Endothelial cell of umbilical vein (primary cell): Measurements from ENCODE around the gene BCO1. TPM values are rescaled to one million over a fixed set of nuclear protein-coding genes. Genes with fewer than 3 reads are reported as not detected.
A peak's percentile ranks its signal among the peaks of the same experiment; 100 is the strongest.

Experiments used
- BruUV-seq: library from RNA; stranded (reverse); fragments of 400-500 nt; replicated peaks from 2 replicates; lab custom pipeline; 2021; lab: Mats Ljungman, UMichigan
- CTCF ChIA-PET: fragments of 300-600, 350-600 bp; sonication (Branson Sonifier 250); formaldehyde crosslinking; loops from one replicate; lab custom pipeline; 2021; ENCODE audit warnings: antibody characterized with exemption, inconsistent platforms; lab: Charles Lee
- POLR2A ChIA-PET: fragments of 300-600, 350-600 bp; sonication (Branson Sonifier 250); formaldehyde crosslinking; loops from one replicate; lab custom pipeline; 2021; ENCODE audit warnings: antibody characterized with exemption, inconsistent platforms; lab: Charles Lee
- DNase-seq: peaks from one replicate; pipeline ENCODE4 v3.0.0-alpha.2; 2011; ENCODE audit warnings: low read depth, low spot score
- FAIRE-seq: peaks from 2 replicates; lab custom pipeline; 2011; peaks lifted over from hg19 to GRCh38; lab: Jason Lieb, UNC
- H2AFZ ChIP-seq: 2 replicates; pipeline ENCODE4 v1.6.0; 2012; ENCODE audit warnings: low read depth, low read length, control low read depth, inconsistent platforms
- H3K27ac ChIP-seq: 2 replicates; pipeline ENCODE4 v1.5.1; 2011; ENCODE audit warnings: low read depth, mild to moderate bottlenecking, control low read depth, low read length, moderate library complexity; ENCODE audit not compliant: insufficient read depth
- H3K27me3 ChIP-seq, 2 experiments: 2 replicates each; pipeline versions ENCODE4 v1.6.0 to v1.6.1; 2011; ENCODE audit warnings: low read length in 2 of 2, mixed read lengths in 1 of 2; ENCODE audit not compliant: control insufficient read depth in 2 of 2, insufficient read depth in 2 of 2
- H3K36me3 ChIP-seq, 2 experiments: 2 replicates in 1 of 2; 3 replicates in 1 of 2; pipeline ENCODE4 v1.5.1; 2011; ENCODE audit warnings: low read length in 2 of 2, mild to moderate bottlenecking in 1 of 2, moderate library complexity in 1 of 2; ENCODE audit not compliant: control insufficient read depth in 2 of 2, insufficient read depth in 2 of 2; ENCODE audit errors: extremely low read depth in 1 of 2
- H3K4me1 ChIP-seq: 3 replicates; pipeline ENCODE4 v1.5.1; 2011; ENCODE audit warnings: mild to moderate bottlenecking, low read length; ENCODE audit not compliant: control insufficient read depth, insufficient read depth; ENCODE audit errors: extremely low read depth
- H3K4me2 ChIP-seq: 2 replicates; pipeline ENCODE4 v1.6.1; 2011; ENCODE audit warnings: low read length, control low read depth, mixed read lengths; ENCODE audit not compliant: insufficient read depth
- H3K4me3 ChIP-seq, 3 experiments: fragments of 200-600 bp in 1 of 3; sonication (generic), shearing (Covaris generic) in 1 of 3; replicated peaks in 1 of 3; 2 replicates each; pipeline ENCODE4 v1.5.1; 2011 to 2016; ENCODE audit warnings: control low read depth in 3 of 3, low read length in 3 of 3, mild to moderate bottlenecking in 2 of 3, inconsistent platforms in 1 of 3, low read depth in 1 of 3, moderate library complexity in 1 of 3; ENCODE audit not compliant: insufficient read depth in 1 of 3
- H3K79me2 ChIP-seq: 2 replicates; pipeline ENCODE4 v1.6.0; 2012; ENCODE audit warnings: low read length, inconsistent platforms; ENCODE audit not compliant: control insufficient read depth, insufficient read depth
- H3K9ac ChIP-seq: replicated peaks from 2 replicates; pipeline ENCODE3; 2011; ENCODE audit warnings: low read length, control low read depth; ENCODE audit not compliant: insufficient read depth; ENCODE audit errors: extremely low read depth
- H3K9me1 ChIP-seq: replicated peaks from 3 replicates; pipeline ENCODE4 v1.6.0; 2011; ENCODE audit warnings: mild to moderate bottlenecking, low read length; ENCODE audit not compliant: control insufficient read depth, insufficient read depth; ENCODE audit errors: extremely low read depth
- H3K9me3 ChIP-seq: replicated peaks from 2 replicates; pipeline ENCODE4 v1.5.1; 2012; ENCODE audit warnings: low read length, inconsistent platforms; ENCODE audit not compliant: control insufficient read depth, insufficient read depth
- H4K20me1 ChIP-seq: replicated peaks from 2 replicates; pipeline ENCODE3; 2011; ENCODE audit warnings: mild to moderate bottlenecking, low read length; ENCODE audit not compliant: control insufficient read depth, insufficient read depth; ENCODE audit errors: extremely low read depth
- CTCF ChIP-seq, 2 donors: IDR thresholded peaks; 1 replicate in 1 of 2; 2 replicates in 1 of 2; pipeline ENCODE4 v1.5.1; 2011; ENCODE audit warnings: low read length in 2 of 2, mild to moderate bottlenecking in 2 of 2, moderate library complexity in 2 of 2, control low read depth in 1 of 2, inconsistent platforms in 1 of 2, low read depth in 1 of 2; ENCODE audit not compliant: insufficient read depth in 1 of 2; ENCODE audit errors: extremely low read depth in 1 of 2
- EZH2 ChIP-seq: IDR thresholded peaks from 2 replicates; pipeline ENCODE4 v1.6.1; 2012; ENCODE audit warnings: borderline replicate concordance, low read depth, mild to moderate bottlenecking, moderate library complexity, low read length, inconsistent platforms; ENCODE audit not compliant: severe bottlenecking
- FOS ChIP-seq: IDR thresholded peaks from 2 replicates; pipeline ENCODE4 v1.6.1; 2011; ENCODE audit warnings: mild to moderate bottlenecking, low read length, moderate library complexity, borderline replicate concordance; ENCODE audit not compliant: insufficient read depth
- GATA2 ChIP-seq: IDR thresholded peaks from 2 replicates; pipeline ENCODE4 v1.7.0; 2011; ENCODE audit warnings: low read depth, mild to moderate bottlenecking, moderate library complexity, mixed read lengths, low read length; ENCODE audit not compliant: insufficient read length, insufficient read depth
- JUN ChIP-seq: IDR thresholded peaks from 2 replicates; pipeline ENCODE4 v1.6.1; 2011; ENCODE audit warnings: borderline replicate concordance, low read depth; ENCODE audit not compliant: insufficient read length, insufficient read depth
- MAX ChIP-seq: IDR thresholded peaks from 2 replicates; pipeline ENCODE4 v1.6.1; 2011; ENCODE audit not compliant: insufficient read depth, insufficient read length
- MYC ChIP-seq: IDR thresholded peaks from one replicate; pipeline ENCODE4 v1.6.1; 2011; ENCODE audit warnings: mild to moderate bottlenecking, low read depth, low read length
- POLR2A ChIP-seq: IDR thresholded peaks from 2 replicates; pipeline ENCODE4 v1.6.1; 2012; ENCODE audit warnings: low read depth, mild to moderate bottlenecking, control low read depth, low read length
- POLR2AphosphoS5 ChIP-seq: IDR thresholded peaks from 2 replicates; pipeline ENCODE4 v1.6.1; 2012; ENCODE audit warnings: low read depth, mild to moderate bottlenecking, control low read depth, low read length, moderate library complexity; ENCODE audit not compliant: insufficient read depth
- dilution Hi-C: fragments of 300-500 bp; cut with MboI; formaldehyde crosslinking; loops from one replicate; pipeline ENCODE4 v1.15.0; 2019; ENCODE audit warnings: low sequenced_read_pairs; ENCODE audit not compliant: extremely low pct_ligation_motif_present
- intact Hi-C: fragments of 100-400 bp; cut with micrococcal nuclease; formaldehyde crosslinking; loops from one replicate; pipeline ENCODE4 v1.10.0; 2022
- polyA plus RNA-seq, 4 experiments: library from polyadenylated mRNA; depleted of rRNA in 3 of 4; stranded (reverse) in 3 of 4; unstranded in 1 of 4; fragments of >200 nt; gene quantifications; 2 replicates each; pipeline versions ENCODE4 v1.2.1 to v1.2.3, GENCODE V29; 2011 to 2012; ENCODE audit warnings: missing spikeins in 1 of 4
- total RNA-seq: library from RNA; stranded (reverse); gene quantifications from 2 replicates; pipeline ENCODE4 v1.2.3, GENCODE V29; 2021

Gene BCO1
- total and polyA plus RNA-seq, 2 donors (not counting 3 experiments of a cell fraction or from before 2014, with no cell fraction given): not detected

GRCh38 chr16:81204798-81205680 lies 33.5 kb upstream of the BCO1 start:
- POLR2A ChIA-PET: interaction anchor here (0.6 kb wide), 1 partner anchor 172 kb away, joined by 4 read pairs; no protein-coding TSS in a partner anchor
- intact Hi-C loops (loop anchor here (1.0 to 5.0 kb wide), 3 partner anchors 109 to 533 kb away; partner anchors contain the start of gene GAN), dilution Hi-C loops (no loop called here)
- CTCF ChIA-PET: interaction anchor here (0.5 to 2.3 kb wide), 40 partner anchors 9 to 669 kb away, joined by 3 to 24 read pairs (median 4); partner anchors contain the start of genes ATMIN, BCO1 and GAN
- no peak overlapping the region for H3K4me2 ChIP-seq
- no peaks in the 10 kb centered on the region for H3K4me1 ChIP-seq
- peak; percentile 91 for FAIRE-seq
- no peaks in the 10 kb centered on the region for H4K20me1 ChIP-seq
- no peak overlapping the region for H3K27ac ChIP-seq
- peaks cover 0 to 3% of the 10 kb centered on the region in 2 experiments for H3K27me3 ChIP-seq
- DNase-seq: peak; percentile 73
- no peaks in the 10 kb centered on the region for H3K9me1 ChIP-seq
- TF ChIP-seq EZH2 (no peak), CTCF (IDR thresholded peaks at IDR 0.05; ENCODE audit: extremely low read depth in 1 of 2, insufficient read depth in 1 of 2, low read depth in 1 of 2, low read length in 2 of 2) (peak; percentile 45 to 69)
- H3K4me3 ChIP-seq: no peak overlapping the region
- no peaks in the 10 kb centered on the region for H3K79me2 ChIP-seq
- no peak overlapping the region for H2AFZ ChIP-seq
- no TSS peak for BruUV-seq
- H3K9me3 ChIP-seq: no peaks in the 10 kb centered on the region
- H3K36me3 ChIP-seq: no peaks in the 10 kb centered on the region
- no peak overlapping the region for H3K9ac ChIP-seq

- CTCF ChIA-PET: no interaction called here
Observed at GRCh38 chr16:81207076-81207475, 31.4 kb upstream of the BCO1 start.

More at GRCh38 chr16:81207076-81207475, 31.4 kb upstream of the BCO1 start:
- Histone ChIP-seq H3K9me3 (no peaks in the 10 kb centered on the region), H2AFZ (no peak overlapping the region), H3K27ac (no peak overlapping the region), H3K9ac (no peak overlapping the region), H3K4me1 (no peaks in the 10 kb centered on the region), H3K4me2 (no peak overlapping the region), H4K20me1 (no peaks in the 10 kb centered on the region), H3K27me3 (peaks cover 0 to 3% of the 10 kb centered on the region in 2 experiments), H3K79me2 (no peaks in the 10 kb centered on the region), H3K4me3 (no peak overlapping the region), H3K9me1 (no peaks in the 10 kb centered on the region), H3K36me3 (no peaks in the 10 kb centered on the region)
- no peak for TF ChIP-seq FOS
- TF ChIP-seq GATA2: no peak
- no peak for TF ChIP-seq MYC
- TF ChIP-seq EZH2: no peak
- TF ChIP-seq JUN: no peak
- TF ChIP-seq CTCF (IDR thresholded peaks at IDR 0.05; ENCODE audit: extremely low read depth in 1 of 2, insufficient read depth in 1 of 2, low read depth in 1 of 2, low read length in 2 of 2): no peak
- TF ChIP-seq POLR2A: no peak
- no peak for TF ChIP-seq POLR2AphosphoS5
- no peak for TF ChIP-seq MAX
- intact Hi-C loops: loop anchor here (5.0 kb wide), 1 partner anchor 150 kb away; no protein-coding TSS in a partner anchor
- no TSS peak for BruUV-seq
- no peak for FAIRE-seq
- DNase-seq: no peak
- dilution Hi-C loops: no loop called here
- POLR2A ChIA-PET: interaction anchor here (0.6 kb wide), 1 partner anchor 173 kb away, joined by 8 read pairs; no protein-coding TSS in a partner anchor
